ENCODE results near the gene IGFBPL1. TPM values are rescaled to one million over a fixed set of nuclear protein-coding genes. Genes with fewer than 3 reads are reported as not detected.

The IGFBPL1 gene
- total and polyA plus RNA-seq, 7 experiments from 2014 or later, result not detected

GRCh38 chr9:38375572-38375963, 48.7 kb downstream of the IGFBPL1 start:
- Histone ChIP-seq H3K27me3 (ENCODE audit: control insufficient read depth in 2 of 2, insufficient read depth in 2 of 2, low read length in 2 of 2) (no peaks in the 10 kb centered on the region), H3K27ac (ENCODE audit: low read depth, low read length) (no peak overlapping the region), H3K9me3 (ENCODE audit: control insufficient read depth in 2 of 3, low read length in 3 of 3) (no peaks in the 10 kb centered on the region), H3K36me3 (ENCODE audit: control insufficient read depth in 2 of 3, insufficient read depth in 3 of 3, low read length in 3 of 3) (no peaks in the 10 kb centered on the region), H3K4me3 (ENCODE audit: low read length) (no peak overlapping the region), H3K4me1 (ENCODE audit: control insufficient read depth in 2 of 2, insufficient read depth in 2 of 2, low read length in 2 of 2) (no peaks in the 10 kb centered on the region)
- Mint-ChIP-seq H3K27ac (no peak overlapping the region), H3K36me3 (no peaks in the 10 kb centered on the region), H3K9me3 (no peaks in the 10 kb centered on the region), H3K27me3 (peaks cover 0 to 10% (median 0%) of the 10 kb centered on the region in 5 donors), H3K4me1 (no peaks in the 10 kb centered on the region), H3K4me3 (no peak overlapping the region)
- POLR2A ChIA-PET, result no interaction called here
- intact Hi-C loops (cut with micrococcal nuclease), result no loop called here
- ATAC-seq, result no peak
- DNase-seq, result no peak
- CTCF ChIA-PET, result no interaction called here

- DNase-seq, result no peak
- no peak overlapping the region for H3K4me3 ChIP-seq (ENCODE audit: low read length)
- ChIA-PET POLR2A (no interaction called here), CTCF (no interaction called here)
- H3K4me1 ChIP-seq (ENCODE audit: control insufficient read depth in 2 of 2, insufficient read depth in 2 of 2, low read length in 2 of 2), result no peaks in the 10 kb centered on the region
- H3K4me3 Mint-ChIP-seq, result no peak overlapping the region
- no peaks in the 10 kb centered on the region for H3K36me3 Mint-ChIP-seq
- ATAC-seq, result no peak
- no peaks in the 10 kb centered on the region for H3K36me3 ChIP-seq (ENCODE audit: control insufficient read depth in 2 of 3, insufficient read depth in 3 of 3, low read length in 3 of 3)
- H3K4me1 Mint-ChIP-seq, result no peaks in the 10 kb centered on the region
- H3K27me3 ChIP-seq (ENCODE audit: control insufficient read depth in 2 of 2, insufficient read depth in 2 of 2, low read length in 2 of 2), result no peaks in the 10 kb centered on the region
- no peaks in the 10 kb centered on the region for H3K9me3 Mint-ChIP-seq
- no peak overlapping the region for H3K27ac Mint-ChIP-seq
- H3K27me3 Mint-ChIP-seq, result peaks cover 0 to 10% (median under 1%) of the 10 kb centered on the region in 5 donors
- no peaks in the 10 kb centered on the region for H3K9me3 ChIP-seq (ENCODE audit: control insufficient read depth in 2 of 3, low read length in 3 of 3)
- no peak overlapping the region for H3K27ac ChIP-seq (ENCODE audit: low read depth, low read length)
- intact Hi-C loops (cut with micrococcal nuclease), result no loop called here
Observed at GRCh38 chr9:38374847-38375571, 49.2 kb downstream of the IGFBPL1 start.

GRCh38 chr9:38373679-38374078, 50.6 kb downstream of the IGFBPL1 start:
- Mint-ChIP-seq H3K27ac (no peak overlapping the region), H3K27me3 (peaks cover 0 to 14% (median 5%) of the 10 kb centered on the region in 5 donors), H3K36me3 (no peaks in the 10 kb centered on the region), H3K4me1 (no peaks in the 10 kb centered on the region), H3K9me3 (no peaks in the 10 kb centered on the region), H3K4me3 (no peak overlapping the region)
- H3K4me3 ChIP-seq (ENCODE audit: low read length), result no peak overlapping the region
- no peak overlapping the region for H3K27ac ChIP-seq (ENCODE audit: low read depth, low read length)
- CTCF ChIA-PET, result no interaction called here
- DNase-seq, result no peak
- POLR2A ChIA-PET, result no interaction called here
- no peak for ATAC-seq
- no peaks in the 10 kb centered on the region for H3K36me3 ChIP-seq (ENCODE audit: control insufficient read depth in 2 of 3, insufficient read depth in 3 of 3, low read length in 3 of 3)
- no peaks in the 10 kb centered on the region for H3K4me1 ChIP-seq (ENCODE audit: control insufficient read depth in 2 of 2, insufficient read depth in 2 of 2, low read length in 2 of 2)
- intact Hi-C loops (cut with micrococcal nuclease), result no loop called here
- no peaks in the 10 kb centered on the region for H3K9me3 ChIP-seq (ENCODE audit: control insufficient read depth in 2 of 3, low read length in 3 of 3)
- H3K27me3 ChIP-seq (ENCODE audit: control insufficient read depth in 2 of 2, insufficient read depth in 2 of 2, low read length in 2 of 2), result no peaks in the 10 kb centered on the region

- intact Hi-C loops (cut with micrococcal nuclease), result no loop called here
Observed at GRCh38 chr9:38372762-38373619, 51.3 kb downstream of the IGFBPL1 start.

GRCh38 chr9:38371495-38371894, 52.8 kb downstream of the IGFBPL1 start:
- Mint-ChIP-seq H3K36me3 (no peaks in the 10 kb centered on the region), H3K4me3 (no peak overlapping the region), H3K9me3 (no peaks in the 10 kb centered on the region), H3K27me3 (peaks cover 0 to 14% (median 6%) of the 10 kb centered on the region in 5 donors), H3K27ac (no peak overlapping the region), H3K4me1 (no peaks in the 10 kb centered on the region)
- ChIA-PET CTCF (no interaction called here), POLR2A (no interaction called here)
- DNase-seq, result peak in 5 of 9 donors; percentile 18 to 41 (median 33)
- Histone ChIP-seq H3K27me3 (ENCODE audit: control insufficient read depth in 2 of 2, insufficient read depth in 2 of 2, low read length in 2 of 2) (no peaks in the 10 kb centered on the region), H3K4me1 (ENCODE audit: control insufficient read depth in 2 of 2, insufficient read depth in 2 of 2, low read length in 2 of 2) (no peaks in the 10 kb centered on the region), H3K36me3 (ENCODE audit: control insufficient read depth in 2 of 3, insufficient read depth in 3 of 3, low read length in 3 of 3) (no peaks in the 10 kb centered on the region), H3K27ac (ENCODE audit: low read depth, low read length) (no peak overlapping the region), H3K9me3 (ENCODE audit: control insufficient read depth in 2 of 3, low read length in 3 of 3) (no peaks in the 10 kb centered on the region), H3K4me3 (ENCODE audit: low read length) (no peak overlapping the region)
- ATAC-seq, result peak; percentile 57
- intact Hi-C loops (cut with micrococcal nuclease), result loop anchor here (1.0 to 2.0 kb wide), 3 partner anchors 29 to 301 kb away; no protein-coding TSS in a partner anchor

More at GRCh38 chr9:38372762-38373619, 51.3 kb downstream of the IGFBPL1 start:
- Histone ChIP-seq H3K27me3 (ENCODE audit: control insufficient read depth in 2 of 2, insufficient read depth in 2 of 2, low read length in 2 of 2) (no peaks in the 10 kb centered on the region), H3K4me1 (ENCODE audit: control insufficient read depth in 2 of 2, insufficient read depth in 2 of 2, low read length in 2 of 2) (no peaks in the 10 kb centered on the region), H3K4me3 (ENCODE audit: low read length) (no peak overlapping the region), H3K36me3 (ENCODE audit: control insufficient read depth in 2 of 3, insufficient read depth in 3 of 3, low read length in 3 of 3) (no peaks in the 10 kb centered on the region), H3K27ac (ENCODE audit: low read depth, low read length) (no peak overlapping the region), H3K9me3 (ENCODE audit: control insufficient read depth in 2 of 3, low read length in 3 of 3) (no peaks in the 10 kb centered on the region)
- H3K36me3 Mint-ChIP-seq, result no peaks in the 10 kb centered on the region
- H3K9me3 Mint-ChIP-seq, result no peaks in the 10 kb centered on the region
- no peak for ATAC-seq
- no peak for DNase-seq
- H3K27me3 Mint-ChIP-seq, result peaks cover 0 to 14% (median 5%) of the 10 kb centered on the region in 5 donors
- H3K27ac Mint-ChIP-seq, result no peak overlapping the region
- H3K4me1 Mint-ChIP-seq, result no peaks in the 10 kb centered on the region
- CTCF ChIA-PET, result interaction anchor here (0.6 kb wide), 1 partner anchor 20 kb away, joined by 3 read pairs; no protein-coding TSS in a partner anchor
- POLR2A ChIA-PET, result no interaction called here
- H3K4me3 Mint-ChIP-seq, result no peak overlapping the region

- ChIA-PET CTCF (no interaction called here), POLR2A (no interaction called here)
- Mint-ChIP-seq H3K9me3 (no peaks in the 10 kb centered on the region), H3K36me3 (no peaks in the 10 kb centered on the region), H3K27me3 (peaks cover 0 to 13% (median 6%) of the 10 kb centered on the region in 5 donors), H3K4me3 (no peak overlapping the region), H3K4me1 (no peaks in the 10 kb centered on the region), H3K27ac (no peak overlapping the region)
- H3K27me3 ChIP-seq (ENCODE audit: control insufficient read depth in 2 of 2, insufficient read depth in 2 of 2, low read length in 2 of 2), result no peaks in the 10 kb centered on the region
- H3K4me1 ChIP-seq (ENCODE audit: control insufficient read depth in 2 of 2, insufficient read depth in 2 of 2, low read length in 2 of 2), result no peaks in the 10 kb centered on the region
- H3K27ac ChIP-seq (ENCODE audit: low read depth, low read length), result no peak overlapping the region
- no peaks in the 10 kb centered on the region for H3K9me3 ChIP-seq (ENCODE audit: control insufficient read depth in 2 of 3, low read length in 3 of 3)
- no peaks in the 10 kb centered on the region for H3K36me3 ChIP-seq (ENCODE audit: control insufficient read depth in 2 of 3, insufficient read depth in 3 of 3, low read length in 3 of 3)
- no peak for ATAC-seq
- no peak for DNase-seq
- H3K4me3 ChIP-seq (ENCODE audit: low read length), result no peak overlapping the region
- intact Hi-C loops (cut with micrococcal nuclease), result loop anchor here in 1 of 2 donors (2.0 kb wide), 1 partner anchor 303 kb away; no protein-coding TSS in a partner anchor
Observed at GRCh38 chr9:38370176-38370575, 54.1 kb downstream of the IGFBPL1 start.

All from naive thymus-derived CD4-positive, alpha-beta T cell (primary cell).